Neutrophil (primary cell): ENCODE data around the gene FCHSD2.
A peak's percentile ranks its signal among the peaks of the same experiment; 100 is the strongest.

Experiments used
- H3K27ac ChIP-seq: fragments of 200-600 bp; sonication (generic); 2 replicates; pipeline ENCODE4 v1.5.1; 2016; ENCODE audit warnings: mild to moderate bottlenecking, moderate library complexity
- H3K27me3 ChIP-seq: fragments of 200-600 bp; sonication (generic); 2 replicates; pipeline ENCODE4 v1.6.0; 2016; ENCODE audit warnings: mild to moderate bottlenecking
- H3K36me3 ChIP-seq: fragments of 200-600 bp; sonication (generic); 2 replicates; pipeline ENCODE4 v1.5.1; 2017
- H3K4me1 ChIP-seq, 2 experiments: fragments of 200-600 bp in 1 of 2; sonication (generic) in 1 of 2; 1 replicate in 1 of 2; 2 replicates in 1 of 2; pipeline versions ENCODE4 v1.5.1 to v1.6.1; 2013 to 2016; ENCODE audit warnings: low read depth in 1 of 2, low read length in 1 of 2, mild to moderate bottlenecking in 1 of 2, moderate library complexity in 1 of 2; ENCODE audit not compliant: control insufficient read depth in 1 of 2, insufficient read depth in 1 of 2
- H3K4me3 ChIP-seq, 2 experiments: fragments of 200-600 bp in 1 of 2; sonication (generic) in 1 of 2; 1 replicate in 1 of 2; 2 replicates in 1 of 2; pipeline ENCODE4 v1.5.1; 2013 to 2016; ENCODE audit warnings: low read depth in 1 of 2, low read length in 1 of 2, mild to moderate bottlenecking in 1 of 2, moderate library complexity in 1 of 2
- H3K9me3 ChIP-seq: fragments of 200-600 bp; sonication (generic); 2 replicates; pipeline ENCODE4 v1.5.1; 2016
- TF ChIP-seq, protein P1 (sequence below): fragments of 200-600 bp; sonication (generic); IDR thresholded peaks from 2 replicates; pipeline ENCODE4 v1.5.1; 2016; ENCODE audit warnings: antibody characterized with exemption

The FCHSD2 gene

DNA sequence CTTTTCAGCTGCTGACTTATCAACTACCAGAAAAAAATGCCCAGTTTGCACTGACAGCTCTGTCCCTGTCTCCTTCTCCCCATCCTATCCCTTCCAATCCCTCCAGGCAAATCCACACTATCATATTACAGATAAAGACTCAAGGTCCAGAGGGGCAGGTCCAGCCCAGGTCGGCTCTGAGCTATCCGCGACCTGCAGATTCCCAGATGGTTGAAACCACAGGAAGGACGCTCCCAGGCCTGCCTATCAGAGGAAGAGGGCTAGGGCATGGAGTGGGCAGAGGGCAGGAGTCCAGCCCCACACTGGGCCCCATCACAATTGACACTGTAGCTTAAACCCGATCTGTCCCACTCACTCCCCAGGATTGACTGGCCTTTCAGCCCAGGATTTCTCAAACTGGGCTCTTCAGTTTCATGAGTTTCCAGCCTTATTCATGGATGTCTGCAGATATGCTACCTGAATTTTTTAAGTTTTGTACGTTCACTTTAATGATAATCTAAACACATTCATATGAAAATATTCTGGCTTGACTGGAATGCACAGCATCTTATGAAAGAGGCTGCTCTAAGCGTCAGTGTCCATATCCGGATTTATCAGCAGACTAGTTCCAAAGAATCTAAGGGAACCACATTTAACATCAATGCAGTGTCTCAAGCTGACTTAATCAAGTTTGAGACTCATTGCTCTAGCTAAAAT lies 16.4 kb upstream of the FCHSD2 start:
- H3K36me3 ChIP-seq: no peaks in the 10 kb centered on the region
- H3K4me1 ChIP-seq: peaks cover 28 to 38% of the 10 kb centered on the region in 2 experiments
- H3K27ac ChIP-seq: peak overlapping the region; percentile 69
- H3K9me3 ChIP-seq: no peaks in the 10 kb centered on the region
- no peak overlapping the region for H3K4me3 ChIP-seq
- TF ChIP-seq, protein P1, sequence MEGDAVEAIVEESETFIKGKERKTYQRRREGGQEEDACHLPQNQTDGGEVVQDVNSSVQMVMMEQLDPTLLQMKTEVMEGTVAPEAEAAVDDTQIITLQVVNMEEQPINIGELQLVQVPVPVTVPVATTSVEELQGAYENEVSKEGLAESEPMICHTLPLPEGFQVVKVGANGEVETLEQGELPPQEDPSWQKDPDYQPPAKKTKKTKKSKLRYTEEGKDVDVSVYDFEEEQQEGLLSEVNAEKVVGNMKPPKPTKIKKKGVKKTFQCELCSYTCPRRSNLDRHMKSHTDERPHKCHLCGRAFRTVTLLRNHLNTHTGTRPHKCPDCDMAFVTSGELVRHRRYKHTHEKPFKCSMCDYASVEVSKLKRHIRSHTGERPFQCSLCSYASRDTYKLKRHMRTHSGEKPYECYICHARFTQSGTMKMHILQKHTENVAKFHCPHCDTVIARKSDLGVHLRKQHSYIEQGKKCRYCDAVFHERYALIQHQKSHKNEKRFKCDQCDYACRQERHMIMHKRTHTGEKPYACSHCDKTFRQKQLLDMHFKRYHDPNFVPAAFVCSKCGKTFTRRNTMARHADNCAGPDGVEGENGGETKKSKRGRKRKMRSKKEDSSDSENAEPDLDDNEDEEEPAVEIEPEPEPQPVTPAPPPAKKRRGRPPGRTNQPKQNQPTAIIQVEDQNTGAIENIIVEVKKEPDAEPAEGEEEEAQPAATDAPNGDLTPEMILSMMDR: no peak
- H3K27me3 ChIP-seq: no peaks in the 10 kb centered on the region

DNA sequence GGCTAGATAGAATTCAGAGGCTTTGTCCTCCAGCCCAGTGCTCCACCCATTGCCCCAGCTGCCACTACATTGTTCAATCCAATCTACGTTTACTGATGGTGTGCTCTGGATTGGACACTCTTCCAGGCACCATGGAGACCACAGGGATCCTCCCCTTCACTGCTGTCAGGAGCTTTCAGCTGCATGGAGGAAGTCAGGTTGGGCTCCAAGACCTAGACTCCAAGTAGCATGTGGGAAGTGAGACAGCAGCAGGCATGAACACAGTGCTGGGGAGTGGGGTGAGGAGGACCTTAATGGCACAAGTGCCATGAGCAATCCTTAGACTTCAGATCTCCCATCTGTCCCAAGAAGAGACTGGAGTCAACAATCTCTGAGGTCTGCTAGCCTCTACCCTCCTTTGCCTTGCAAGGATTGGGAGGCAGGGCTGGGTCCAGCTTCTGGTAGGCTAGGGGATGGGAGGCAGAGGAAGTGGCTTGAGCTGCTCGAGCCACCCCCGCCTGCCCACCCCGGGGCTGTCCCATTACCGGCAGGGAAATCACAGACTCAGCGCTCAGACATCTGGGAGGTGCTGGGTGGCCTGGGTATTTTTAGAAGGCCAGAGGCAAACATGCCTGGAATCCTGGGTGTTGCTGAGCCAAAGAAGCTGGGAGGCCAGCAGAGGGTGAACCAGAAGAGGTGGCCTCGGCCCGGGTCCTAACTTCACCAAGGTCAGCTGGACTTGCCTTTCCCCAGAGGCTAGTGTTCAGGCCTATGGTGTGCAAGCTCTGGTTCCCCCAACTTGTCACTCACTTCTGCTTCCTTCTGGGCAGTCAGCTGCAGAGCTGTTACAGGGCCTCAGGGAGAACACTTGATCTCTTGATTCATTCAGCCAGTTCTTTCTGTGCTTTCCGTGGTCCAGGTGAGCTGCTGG lies 15.2 kb upstream of the FCHSD2 start:
- Histone ChIP-seq H3K36me3 (no peaks in the 10 kb centered on the region), H3K4me1 (peaks cover 40 to 44% of the 10 kb centered on the region in 2 experiments), H3K27ac (peak overlapping the region; percentile 69), H3K4me3 (no peak overlapping the region), H3K9me3 (no peaks in the 10 kb centered on the region), H3K27me3 (no peaks in the 10 kb centered on the region)
- TF ChIP-seq, protein P1: no peak

DNA sequence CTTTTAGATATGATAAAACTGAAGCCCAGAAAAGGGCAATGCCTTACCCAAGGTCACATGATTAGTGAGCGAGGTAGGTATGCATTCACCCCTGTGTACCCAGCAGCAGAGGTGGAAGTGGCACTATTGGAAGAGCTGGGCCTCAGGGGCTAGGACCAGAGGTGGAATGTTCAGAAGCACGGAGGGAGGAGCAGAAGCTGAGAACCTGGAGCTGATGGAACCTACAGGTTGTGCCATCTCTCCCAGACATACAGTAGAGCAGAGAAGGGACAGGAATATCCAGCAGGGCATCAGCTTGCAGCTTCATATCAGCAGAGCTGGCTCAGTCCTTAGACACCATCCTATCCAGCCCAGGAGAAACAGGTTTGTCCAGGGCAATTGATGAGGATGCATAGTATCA lies 14.6 kb upstream of the FCHSD2 start:
- Histone ChIP-seq H3K4me3 (no peak overlapping the region), H3K4me1 (peaks cover 41 to 42% of the 10 kb centered on the region in 2 experiments), H3K27me3 (no peaks in the 10 kb centered on the region), H3K36me3 (no peaks in the 10 kb centered on the region), H3K9me3 (no peaks in the 10 kb centered on the region), H3K27ac (no peak overlapping the region)
- TF ChIP-seq, protein P1: no peak

DNA sequence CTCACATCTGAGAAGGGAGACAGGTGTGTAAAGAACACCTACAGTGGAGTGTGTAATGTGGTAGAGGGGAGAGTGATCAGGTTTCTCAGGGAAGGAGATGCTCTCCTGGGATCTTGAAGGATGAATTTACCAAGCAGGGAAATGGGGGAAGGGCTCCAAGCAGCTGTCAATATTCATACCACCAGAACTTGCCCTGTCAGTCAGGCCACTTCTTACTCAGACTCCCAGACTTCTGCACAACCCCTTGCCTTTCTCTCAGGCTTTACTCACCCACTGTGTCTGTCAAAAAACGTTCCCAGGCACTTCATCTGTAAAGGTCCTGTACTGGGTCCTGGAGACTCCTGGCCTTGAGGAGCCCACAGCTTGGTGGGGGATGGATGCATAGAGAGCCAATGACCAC lies 14.0 kb upstream of the FCHSD2 start:
- Histone ChIP-seq H3K9me3 (no peaks in the 10 kb centered on the region), H3K4me1 (peaks cover 41 to 42% of the 10 kb centered on the region in 2 experiments), H3K27me3 (no peaks in the 10 kb centered on the region), H3K4me3 (no peak overlapping the region), H3K27ac (no peak overlapping the region), H3K36me3 (no peaks in the 10 kb centered on the region)
- TF ChIP-seq, protein P1: no peak

DNA sequence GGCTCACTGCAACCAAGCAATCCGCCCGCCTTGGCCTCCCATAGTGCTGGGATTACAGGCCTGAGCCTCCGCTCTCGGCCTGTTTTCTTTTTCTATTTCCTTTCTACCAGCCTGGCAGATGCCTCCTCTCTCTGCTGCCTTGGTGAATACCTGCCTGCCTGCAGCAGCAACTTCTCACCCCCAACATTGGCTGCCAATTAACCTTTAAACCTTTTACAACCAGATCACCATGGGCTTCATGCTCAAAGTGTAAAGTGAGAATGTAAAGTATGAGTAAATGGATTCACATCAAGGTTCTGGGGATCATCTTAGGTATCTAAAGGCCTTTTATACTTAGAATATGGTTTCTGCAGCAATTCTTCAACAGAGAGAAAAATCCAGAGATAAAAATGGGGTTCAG lies 13.0 kb upstream of the FCHSD2 start:
- H3K9me3 ChIP-seq: no peaks in the 10 kb centered on the region
- TF ChIP-seq, protein P1: no peak
- no peaks in the 10 kb centered on the region for H3K36me3 ChIP-seq
- no peaks in the 10 kb centered on the region for H3K27me3 ChIP-seq
- peaks cover 41 to 42% of the 10 kb centered on the region in 2 experiments for H3K4me1 ChIP-seq
- peak overlapping the region; percentile 81 for H3K27ac ChIP-seq
- H3K4me3 ChIP-seq: no peak overlapping the region
